ENCODE data around the gene ICOS. TPM values are rescaled to one million over a fixed set of nuclear protein-coding genes. Genes with fewer than 3 reads are reported as not detected.
"Not testable (repeated sequence)": the region's sequence is repeated elsewhere in the genome, so short reads cannot be mapped to it uniquely, and the experiment has no call there.

Gene ICOS
- total and polyA plus RNA-seq, 2 donors (not counting 1 experiment from before 2014, with no cell fraction given), result not detected

- H3K79me2 ChIP-seq (ENCODE audit: control insufficient read depth, insufficient read depth, low read length), result no peaks in the 10 kb centered on the region
- TF ChIP-seq EZH2 (IDR thresholded peaks at IDR 0.05; ENCODE audit: low read length, missing control alignments) (no peak), CTCF (conservative IDR thresholded peaks at IDR 0.05 in 1 of 2, IDR thresholded peaks at IDR 0.05 in 1 of 2; ENCODE audit: low read depth in 1 of 2, low read length in 2 of 2) (no peak)
- no peaks in the 10 kb centered on the region for H3K9me3 ChIP-seq (ENCODE audit: control insufficient read depth, insufficient read depth, low read depth, low read length)
- H3K4me2 ChIP-seq (ENCODE audit: extremely low read depth, insufficient read depth, low read length), result no peak overlapping the region
- H3K4me3 ChIP-seq (replicated peaks in 1 of 4; ENCODE audit: control extremely low read depth in 1 of 4, insufficient read depth in 1 of 4, low read depth in 3 of 4, low read length in 4 of 4), result no peak overlapping the region
- H2AFZ ChIP-seq (ENCODE audit: low read length), result no peak overlapping the region
- no peak overlapping the region for H3K9ac ChIP-seq (ENCODE audit: insufficient read depth, low read length)
- H3K36me3 ChIP-seq (ENCODE audit: control insufficient read depth, insufficient read depth, low read length), result no peaks in the 10 kb centered on the region
- no peaks in the 10 kb centered on the region for H3K4me1 ChIP-seq (ENCODE audit: control insufficient read depth, extremely low read depth, insufficient read depth, low read length)
- H3K27me3 ChIP-seq (ENCODE audit: control insufficient read depth, insufficient read depth, low read length), result no peaks in the 10 kb centered on the region
- no peaks in the 10 kb centered on the region for H4K20me1 ChIP-seq (ENCODE audit: control insufficient read depth, extremely low read depth, insufficient read depth, low read length)
- DNase-seq (ENCODE audit: low read depth in 2 of 2), result no peak
- no peak overlapping the region for H3K27ac ChIP-seq (ENCODE audit: insufficient read depth, low read length)
Observed at GRCh38 chr2:203918839-203919238, 17.7 kb upstream of the ICOS start.

GRCh38 chr2:203925512-203926158 lies 10.9 kb upstream of the ICOS start:
- Histone ChIP-seq H3K4me2 (ENCODE audit: extremely low read depth, insufficient read depth, low read length) (no peak overlapping the region), H3K27ac (ENCODE audit: insufficient read depth, low read length) (no peak overlapping the region), H3K4me1 (ENCODE audit: control insufficient read depth, extremely low read depth, insufficient read depth, low read length) (no peaks in the 10 kb centered on the region), H3K79me2 (ENCODE audit: control insufficient read depth, insufficient read depth, low read length) (no peaks in the 10 kb centered on the region), H3K4me3 (replicated peaks in 1 of 4; ENCODE audit: control extremely low read depth in 1 of 4, insufficient read depth in 1 of 4, low read depth in 3 of 4, low read length in 4 of 4) (no peak overlapping the region), H2AFZ (ENCODE audit: low read length) (no peak overlapping the region), H3K9me3 (ENCODE audit: control insufficient read depth, insufficient read depth, low read depth, low read length) (no peaks in the 10 kb centered on the region), H4K20me1 (ENCODE audit: control insufficient read depth, extremely low read depth, insufficient read depth, low read length) (no peaks in the 10 kb centered on the region), H3K9ac (ENCODE audit: insufficient read depth, low read length) (no peak overlapping the region), H3K36me3 (ENCODE audit: control insufficient read depth, insufficient read depth, low read length) (no peaks in the 10 kb centered on the region), H3K27me3 (ENCODE audit: control insufficient read depth, insufficient read depth, low read length) (no peaks in the 10 kb centered on the region)
- no peak for TF ChIP-seq CTCF (conservative IDR thresholded peaks at IDR 0.05 in 1 of 2, IDR thresholded peaks at IDR 0.05 in 1 of 2; ENCODE audit: low read depth in 1 of 2, low read length in 2 of 2)
- no peak for TF ChIP-seq EZH2 (IDR thresholded peaks at IDR 0.05; ENCODE audit: low read length, missing control alignments)
- DNase-seq (ENCODE audit: low read depth in 2 of 2), result no peak

GRCh38 chr2:203928849-203929248 lies 7.7 kb upstream of the ICOS start:
- H3K36me3 ChIP-seq (ENCODE audit: control insufficient read depth, insufficient read depth, low read length), result no peaks in the 10 kb centered on the region
- H3K4me1 ChIP-seq (ENCODE audit: control insufficient read depth, extremely low read depth, insufficient read depth, low read length), result no peaks in the 10 kb centered on the region
- H3K4me3 ChIP-seq (replicated peaks in 1 of 4; ENCODE audit: control extremely low read depth in 1 of 4, insufficient read depth in 1 of 4, low read depth in 3 of 4, low read length in 4 of 4), result no peak overlapping the region
- H3K9me3 ChIP-seq (ENCODE audit: control insufficient read depth, insufficient read depth, low read depth, low read length), result no peaks in the 10 kb centered on the region
- DNase-seq (ENCODE audit: low read depth in 2 of 2), result peak; percentile 7 to 15
- H3K79me2 ChIP-seq (ENCODE audit: control insufficient read depth, insufficient read depth, low read length), result no peaks in the 10 kb centered on the region
- H3K27me3 ChIP-seq (ENCODE audit: control insufficient read depth, insufficient read depth, low read length), result no peaks in the 10 kb centered on the region
- TF ChIP-seq EZH2 (IDR thresholded peaks at IDR 0.05; ENCODE audit: low read length, missing control alignments), result no peak
- TF ChIP-seq CTCF (conservative IDR thresholded peaks at IDR 0.05 in 1 of 2, IDR thresholded peaks at IDR 0.05 in 1 of 2; ENCODE audit: low read depth in 1 of 2, low read length in 2 of 2), result peak in 1 of 2 donors; percentile 41
- H4K20me1 ChIP-seq (ENCODE audit: control insufficient read depth, extremely low read depth, insufficient read depth, low read length), result no peaks in the 10 kb centered on the region
- H3K4me2 ChIP-seq (ENCODE audit: extremely low read depth, insufficient read depth, low read length), result no peak overlapping the region
- no peak overlapping the region for H3K27ac ChIP-seq (ENCODE audit: insufficient read depth, low read length)
- no peak overlapping the region for H3K9ac ChIP-seq (ENCODE audit: insufficient read depth, low read length)
- no peak overlapping the region for H2AFZ ChIP-seq (ENCODE audit: low read length)

- H3K9ac ChIP-seq (ENCODE audit: insufficient read depth, low read length); H3K79me2 ChIP-seq (ENCODE audit: control insufficient read depth, insufficient read depth, low read length); H3K9me3 ChIP-seq (ENCODE audit: control insufficient read depth, insufficient read depth, low read depth, low read length); H2AFZ ChIP-seq (ENCODE audit: low read length); H3K4me1 ChIP-seq (ENCODE audit: control insufficient read depth, extremely low read depth, insufficient read depth, low read length); H3K27me3 ChIP-seq (ENCODE audit: control insufficient read depth, insufficient read depth, low read length); H3K4me2 ChIP-seq (ENCODE audit: extremely low read depth, insufficient read depth, low read length); H3K27ac ChIP-seq (ENCODE audit: insufficient read depth, low read length); H3K4me3 ChIP-seq (replicated peaks in 1 of 4; ENCODE audit: control extremely low read depth in 1 of 4, insufficient read depth in 1 of 4, low read depth in 3 of 4, low read length in 4 of 4); H3K36me3 ChIP-seq (ENCODE audit: control insufficient read depth, insufficient read depth, low read length); DNase-seq (ENCODE audit: low read depth in 2 of 2); H4K20me1 ChIP-seq (ENCODE audit: control insufficient read depth, extremely low read depth, insufficient read depth, low read length): not testable (repeated sequence)
Observed at GRCh38 chr2:203931262-203931661, 5.3 kb upstream of the ICOS start.

Data from fibroblast of lung (primary cell).